Measurements from ENCODE around the gene C12orf75.
"Not testable (repeated sequence)": the region's sequence is repeated elsewhere in the genome, so short reads cannot be mapped to it uniquely, and the experiment has no call there.

The C12orf75 gene

GRCh38 chr12:105309384-105309783 is 21.1 kb upstream of the C12orf75 start:
- in situ Hi-C loops (cut with HindIII; ENCODE audit: low sequenced_read_pairs) = not testable (repeated sequence)

DNA sequence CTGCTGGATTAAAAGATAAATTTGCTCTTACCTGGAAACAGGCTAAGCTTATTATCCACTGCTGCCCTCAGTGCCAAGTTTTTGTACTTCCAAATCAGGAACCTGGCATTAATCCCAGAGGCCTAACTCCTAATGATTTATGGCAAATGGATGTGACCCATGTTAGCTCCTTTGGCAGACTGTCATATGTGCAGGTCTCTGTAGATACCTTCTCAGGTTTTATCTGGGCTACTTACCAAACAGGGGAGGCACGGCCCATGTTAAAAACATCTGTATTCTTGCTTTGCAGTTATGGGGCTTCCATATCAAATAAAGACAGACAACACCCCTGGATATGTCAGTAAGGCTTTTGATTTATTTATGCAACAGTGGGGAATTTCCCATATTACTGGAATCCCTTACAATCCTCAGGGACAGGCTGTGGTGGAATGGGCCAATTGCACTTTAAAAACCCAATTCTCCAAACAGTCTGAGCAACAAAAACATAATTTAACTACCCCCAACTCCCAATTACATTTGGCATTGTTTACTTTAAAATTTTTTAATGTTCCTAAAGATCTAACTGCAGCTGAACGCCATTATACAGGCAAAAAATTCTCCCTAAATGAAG is 19.9 kb upstream of the C12orf75 start:
- in situ Hi-C loops (cut with HindIII; ENCODE audit: low sequenced_read_pairs) = not testable (repeated sequence)

- in situ Hi-C loops (cut with HindIII; ENCODE audit: low sequenced_read_pairs) = not testable (repeated sequence)
Observed at GRCh38 chr12:105311936-105312335, 18.6 kb upstream of the C12orf75 start.

DNA sequence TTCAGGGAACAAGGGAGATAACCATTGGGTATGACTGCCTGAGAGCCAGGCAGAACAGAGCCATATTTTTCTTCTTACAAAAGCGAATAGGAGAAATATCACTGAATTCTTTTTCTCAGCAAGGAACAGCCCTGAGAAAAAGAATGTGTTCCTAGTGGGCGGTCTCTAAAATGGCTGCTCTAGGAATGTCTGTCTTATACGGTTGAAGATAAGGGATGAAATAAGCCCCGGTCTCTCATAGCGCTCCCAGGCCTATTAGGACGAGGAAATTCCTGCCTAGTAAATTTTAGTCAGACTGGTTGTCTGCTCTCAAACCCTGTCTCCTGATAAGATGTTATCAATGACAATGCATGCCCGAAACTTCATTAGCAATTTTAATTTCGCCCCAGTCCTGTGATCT is 16.7 kb upstream of the C12orf75 start:
- in situ Hi-C loops (cut with HindIII; ENCODE audit: low sequenced_read_pairs) = not testable (repeated sequence)

GRCh38 chr12:105315130-105315529 is 15.4 kb upstream of the C12orf75 start:
- in situ Hi-C loops (cut with HindIII; ENCODE audit: low sequenced_read_pairs) = no loop called here

DNA sequence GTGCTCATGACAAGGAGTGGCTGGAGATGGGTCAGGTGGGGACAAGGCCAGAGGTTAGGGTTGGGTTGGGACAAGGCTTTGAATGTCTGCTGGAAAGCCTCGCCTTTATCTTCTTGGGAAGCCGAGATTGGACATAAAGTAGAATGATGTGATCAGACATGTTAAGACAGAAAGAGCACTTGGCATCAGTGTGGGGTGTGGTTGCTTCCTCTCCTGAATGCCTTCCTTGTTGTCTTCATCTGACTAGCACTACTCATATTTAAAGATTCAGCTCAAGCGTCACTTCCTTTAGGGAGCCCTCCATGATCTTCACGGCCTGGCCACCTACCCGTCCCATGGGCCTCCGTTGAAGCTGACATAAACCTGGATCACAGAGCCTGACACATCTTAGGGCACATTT is 14.8 kb upstream of the C12orf75 start:
- in situ Hi-C loops (cut with HindIII; ENCODE audit: low sequenced_read_pairs) = no loop called here

DNA sequence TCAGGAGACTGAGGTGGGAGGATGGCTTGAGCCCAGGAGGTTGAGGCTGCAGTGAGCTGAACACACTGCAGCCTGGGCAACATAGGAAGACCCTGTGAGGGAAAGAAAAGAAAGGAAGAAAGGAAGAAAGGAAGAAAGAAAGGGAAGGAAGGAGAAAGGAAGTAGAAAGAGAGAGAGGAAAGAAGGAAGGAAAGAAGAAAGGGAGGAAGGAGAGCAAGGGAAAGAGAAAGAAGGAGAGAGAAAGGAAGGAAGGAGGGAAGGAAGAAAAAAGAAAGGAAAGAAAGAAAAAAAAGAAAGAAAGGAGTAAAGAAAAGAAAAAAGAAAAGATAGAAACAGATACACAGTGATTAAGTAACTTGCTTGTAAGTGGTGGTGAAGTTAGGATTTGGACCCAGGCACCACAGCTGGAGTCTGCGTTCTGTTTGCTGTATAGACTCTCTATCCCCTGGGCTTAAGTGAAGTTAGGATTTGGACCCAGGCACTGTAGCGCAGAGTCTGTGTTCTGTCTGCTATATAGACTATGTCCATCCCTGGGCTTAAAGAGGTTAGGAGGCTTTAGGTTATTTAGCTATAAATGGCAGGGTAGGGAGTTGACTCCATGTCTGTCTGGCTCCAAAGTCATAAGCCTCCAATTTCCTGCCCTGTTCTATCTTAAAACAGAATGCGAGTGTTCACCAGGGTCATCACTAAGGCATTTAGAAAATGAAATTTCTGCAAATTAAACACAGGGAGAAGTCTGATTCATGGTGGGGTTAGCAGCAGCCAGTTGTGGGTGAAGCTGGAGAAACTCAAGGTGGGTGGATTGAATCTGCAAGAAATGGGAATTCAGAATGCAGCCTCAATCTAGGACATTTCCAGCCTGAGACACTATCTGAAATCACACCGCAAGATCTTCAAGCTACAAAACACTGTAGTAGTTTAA is 13.3 kb upstream of the C12orf75 start:
- in situ Hi-C loops (cut with HindIII; ENCODE audit: low sequenced_read_pairs) = no loop called here

GRCh38 chr12:105317942-105318621 is 12.4 kb upstream of the C12orf75 start:
- in situ Hi-C loops (cut with HindIII; ENCODE audit: low sequenced_read_pairs) = no loop called here

GRCh38 chr12:105318651-105319483 is 11.6 kb upstream of the C12orf75 start:
- in situ Hi-C loops (cut with HindIII; ENCODE audit: low sequenced_read_pairs) = no loop called here

- in situ Hi-C loops (cut with HindIII; ENCODE audit: low sequenced_read_pairs) = no loop called here
Observed at GRCh38 chr12:105319691-105320209, 10.7 kb upstream of the C12orf75 start.

- in situ Hi-C loops (cut with HindIII; ENCODE audit: low sequenced_read_pairs) = no loop called here
Observed at GRCh38 chr12:105321125-105321524, 9.4 kb upstream of the C12orf75 start.

GRCh38 chr12:105322070-105322469 is 8.4 kb upstream of the C12orf75 start:
- in situ Hi-C loops (cut with HindIII; ENCODE audit: low sequenced_read_pairs) = no loop called here

DNA sequence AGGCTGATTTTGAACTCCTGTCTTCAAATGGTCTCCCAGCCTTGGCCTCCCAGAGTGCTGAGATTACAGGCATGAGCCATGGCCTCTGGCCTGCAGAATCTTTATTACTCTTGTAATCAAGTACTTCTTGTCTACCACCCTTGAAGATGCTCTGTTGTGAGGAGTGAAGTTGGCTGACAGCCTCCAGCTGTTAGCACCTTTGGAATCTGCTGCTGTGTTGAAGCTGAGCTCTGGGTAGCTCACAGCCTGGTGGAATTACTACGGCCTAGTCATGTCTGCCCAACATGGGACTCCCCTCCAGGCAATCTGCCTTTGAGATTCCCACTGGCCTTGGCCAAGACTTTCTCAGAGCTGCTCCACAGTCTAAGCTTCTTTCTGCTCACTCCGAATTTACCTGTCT is 5.8 kb upstream of the C12orf75 start:
- in situ Hi-C loops (cut with HindIII; ENCODE audit: low sequenced_read_pairs) = no loop called here

GRCh38 chr12:105325117-105325516 is 5.4 kb upstream of the C12orf75 start:
- in situ Hi-C loops (cut with HindIII; ENCODE audit: low sequenced_read_pairs) = no loop called here

- in situ Hi-C loops (cut with HindIII; ENCODE audit: low sequenced_read_pairs) = no loop called here
Observed at GRCh38 chr12:105329926-105330282, 587 bp upstream of the C12orf75 start.

- in situ Hi-C loops (cut with HindIII; ENCODE audit: low sequenced_read_pairs) = no loop called here
Observed at GRCh38 chr12:105330931-105331804, 677 bp downstream of the C12orf75 start.

DNA sequence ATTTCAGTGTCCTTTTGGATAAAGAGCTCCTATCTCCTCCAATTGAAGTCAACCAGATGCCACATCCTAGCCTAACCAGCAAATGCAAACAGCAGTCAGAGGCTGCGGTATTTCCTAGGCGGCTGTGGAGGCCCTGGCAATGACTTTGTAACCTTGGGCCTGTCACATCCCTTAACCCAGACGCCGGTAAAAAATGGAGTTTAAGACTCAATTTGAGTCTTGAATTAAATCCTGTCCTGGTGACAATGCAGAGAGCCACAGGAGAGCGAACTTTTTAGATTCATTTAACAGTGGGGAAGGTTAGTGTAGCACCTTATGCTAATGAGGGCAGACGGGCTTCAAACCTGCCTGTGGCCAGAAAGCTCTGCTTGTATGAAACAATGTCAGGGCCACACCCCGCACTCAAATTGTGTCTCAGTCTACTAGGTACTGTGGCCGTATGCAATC is 1.3 kb downstream of the C12orf75 start:
- in situ Hi-C loops (cut with HindIII; ENCODE audit: low sequenced_read_pairs) = no loop called here

- in situ Hi-C loops (cut with HindIII; ENCODE audit: low sequenced_read_pairs) = not testable (repeated sequence)
Observed at GRCh38 chr12:105332286-105332685, 1.8 kb downstream of the C12orf75 start.

- in situ Hi-C loops (cut with HindIII; ENCODE audit: low sequenced_read_pairs) = no loop called here
Observed at GRCh38 chr12:105332925-105333324, 2.4 kb downstream of the C12orf75 start.

GRCh38 chr12:105334001-105334400 is 3.5 kb downstream of the C12orf75 start:
- in situ Hi-C loops (cut with HindIII; ENCODE audit: low sequenced_read_pairs) = no loop called here
